HEK293 (cell line): ENCODE results near the gene CMIP.

Source experiments
- CTCF ChIA-PET: fragments of 350-600 bp; formaldehyde crosslinking; extraction: SDS; loops from one replicate; lab custom pipeline; 2021; ENCODE audit warnings: antibody characterized with exemption; lab: Yijun Ruan, JAX
- POLR2A ChIA-PET: fragments of 300-600 bp; formaldehyde crosslinking; extraction: SDS; loops from one replicate; lab custom pipeline; 2020; ENCODE audit warnings: antibody characterized with exemption, inconsistent platforms; lab: Yijun Ruan, JAX
- H3K27ac ChIP-seq: fragments of 200-500 bp; sonication (Bioruptor generic); 2 replicates; pipeline ENCODE4 v1.5.1; 2014; ENCODE audit warnings: low read depth, low read length, control low read depth, inconsistent platforms; ENCODE audit errors: extremely low read depth
- H3K36me3 ChIP-seq, 2 experiments: fragments of 200-500 bp in 1 of 2; sonication (Bioruptor generic) in 1 of 2; 1 replicate in 1 of 2; 2 replicates in 1 of 2; pipeline ENCODE4 v1.5.1; 2014 to 2017; ENCODE audit warnings: inconsistent platforms in 2 of 2, low read length in 2 of 2; ENCODE audit not compliant: control insufficient read depth in 2 of 2, insufficient read depth in 1 of 2
- H3K4me1 ChIP-seq: fragments of 200-500 bp; sonication (Bioruptor generic); 2 replicates; pipeline ENCODE4 v1.5.1; 2014; ENCODE audit warnings: mild to moderate bottlenecking, low read length, inconsistent platforms; ENCODE audit not compliant: control insufficient read depth, insufficient read depth
- H3K4me3 ChIP-seq: 2 replicates; pipeline ENCODE4 v1.5.1; 2011; ENCODE audit warnings: low read depth, mild to moderate bottlenecking, control low read depth, low read length, moderate library complexity
- H3K9me3 ChIP-seq: fragments of 200-500 bp; sonication (Bioruptor generic); 2 replicates; pipeline ENCODE4 v1.5.1; 2014; ENCODE audit warnings: low read depth, low read length, inconsistent platforms; ENCODE audit not compliant: control insufficient read depth, insufficient read depth
- GFI1B ChIP-seq: fragments of 450-650 bp; formaldehyde crosslinking; IDR thresholded peaks from 2 replicates; pipeline ENCODE4 v1.5.1; 2016; ENCODE audit warnings: missing biosample characterization, missing genetic modification characterization
- GLIS1 ChIP-seq: fragments of 450-650 bp; formaldehyde crosslinking; IDR thresholded peaks from 2 replicates; pipeline ENCODE4 v1.5.1; 2016; ENCODE audit warnings: missing biosample characterization, missing genetic modification characterization
- KLF9 ChIP-seq: fragments of 450-650 bp; formaldehyde crosslinking; IDR thresholded peaks from 2 replicates; pipeline ENCODE4 v1.5.1; 2016; ENCODE audit warnings: missing biosample characterization, missing genetic modification characterization, low read depth
- SALL2 ChIP-seq: fragments of 450-650 bp; formaldehyde crosslinking; IDR thresholded peaks from 2 replicates; pipeline ENCODE4 v1.5.0; 2017; ENCODE audit warnings: missing biosample characterization, mild to moderate bottlenecking, missing genetic modification characterization, borderline replicate concordance
- WT1 ChIP-seq: fragments of 450-650 bp; formaldehyde crosslinking; IDR thresholded peaks from 2 replicates; pipeline ENCODE4 v1.5.1; 2016; ENCODE audit warnings: missing biosample characterization, missing genetic modification characterization
- ZIC2 ChIP-seq: fragments of 450-650 bp; formaldehyde crosslinking; IDR thresholded peaks from 2 replicates; pipeline ENCODE4 v1.5.1; 2016; ENCODE audit warnings: missing biosample characterization, missing genetic modification characterization
- ZNF155 ChIP-seq: fragments of 450-650 bp; formaldehyde crosslinking; IDR thresholded peaks from 2 replicates; pipeline ENCODE4 v1.5.1; 2016; ENCODE audit warnings: missing biosample characterization, missing genetic modification characterization
- ZNF174 ChIP-seq: fragments of 450-650 bp; formaldehyde crosslinking; IDR thresholded peaks from 2 replicates; pipeline ENCODE4 v1.5.0; 2017; ENCODE audit warnings: missing biosample characterization, mild to moderate bottlenecking, missing genetic modification characterization
- ZNF223 ChIP-seq: fragments of 450-650 bp; formaldehyde crosslinking; IDR thresholded peaks from 2 replicates; pipeline ENCODE4 v1.5.1; 2016; ENCODE audit warnings: missing biosample characterization, missing genetic modification characterization
- ZNF311 ChIP-seq: fragments of 450-650 bp; formaldehyde crosslinking; IDR thresholded peaks from 2 replicates; pipeline ENCODE4 v1.5.1; 2017; ENCODE audit warnings: missing biosample characterization, missing genetic modification characterization, borderline replicate concordance
- ZNF341 ChIP-seq: fragments of 450-650 bp; formaldehyde crosslinking; IDR thresholded peaks from 2 replicates; pipeline ENCODE4; 2016; ENCODE audit warnings: low read depth, missing biosample characterization, missing genetic modification characterization
- ZNF404 ChIP-seq: fragments of 450-650 bp; formaldehyde crosslinking; IDR thresholded peaks from 2 replicates; pipeline ENCODE4 v1.5.1; 2017; ENCODE audit warnings: missing biosample characterization, missing genetic modification characterization
- ZNF426 ChIP-seq: fragments of 450-650 bp; formaldehyde crosslinking; IDR thresholded peaks from 2 replicates; pipeline ENCODE4 v1.5.1; 2017; ENCODE audit warnings: missing biosample characterization, missing genetic modification characterization, mild to moderate bottlenecking, inconsistent platforms, moderate library complexity
- ZNF473 ChIP-seq: fragments of 450-650 bp; formaldehyde crosslinking; IDR thresholded peaks from 2 replicates; pipeline ENCODE4 v1.5.1; 2017; ENCODE audit warnings: missing biosample characterization, missing genetic modification characterization
- ZNF514 ChIP-seq: fragments of 450-650 bp; formaldehyde crosslinking; IDR thresholded peaks from 2 replicates; pipeline ENCODE4 v1.5.1; 2016; ENCODE audit warnings: missing biosample characterization, missing genetic modification characterization
- ZNF521 ChIP-seq: fragments of 450-650 bp; formaldehyde crosslinking; IDR thresholded peaks from 2 replicates; pipeline ENCODE4 v1.5.1; 2017; ENCODE audit warnings: missing biosample characterization, mild to moderate bottlenecking, missing genetic modification characterization
- ZNF530 ChIP-seq: fragments of 450-650 bp; formaldehyde crosslinking; IDR thresholded peaks from 2 replicates; pipeline ENCODE4 v1.5.1; 2016; ENCODE audit warnings: low read depth, missing biosample characterization, missing genetic modification characterization
- ZNF544 ChIP-seq: fragments of 450-650 bp; formaldehyde crosslinking; IDR thresholded peaks from 2 replicates; pipeline ENCODE4 v1.5.0; 2017; ENCODE audit warnings: missing biosample characterization, missing genetic modification characterization
- ZNF777 ChIP-seq: fragments of 450-650 bp; formaldehyde crosslinking; IDR thresholded peaks from 2 replicates; pipeline ENCODE4 v1.5.1; 2017; ENCODE audit warnings: missing biosample characterization, missing genetic modification characterization, borderline replicate concordance
- ZNF837 ChIP-seq: fragments of 450-650 bp; formaldehyde crosslinking; IDR thresholded peaks from 2 replicates; pipeline ENCODE4 v1.5.1; 2016; ENCODE audit warnings: missing biosample characterization, missing genetic modification characterization
- ZSCAN16 ChIP-seq: fragments of 450-650 bp; formaldehyde crosslinking; IDR thresholded peaks from 2 replicates; pipeline ENCODE4 v1.5.1; 2016; ENCODE audit warnings: missing biosample characterization, missing genetic modification characterization
- TF ChIP-seq, protein P1 (sequence below): fragments of 450-650 bp; formaldehyde crosslinking; IDR thresholded peaks from 2 replicates; pipeline ENCODE4 v1.5.1; 2016; ENCODE audit warnings: missing biosample characterization, missing genetic modification characterization
- TF ChIP-seq, protein P2 (sequence below): fragments of 450-650 bp; formaldehyde crosslinking; IDR thresholded peaks from 2 replicates; pipeline ENCODE4 v1.5.1; 2017; ENCODE audit warnings: missing biosample characterization, mild to moderate bottlenecking, missing genetic modification characterization, moderate library complexity
- TF ChIP-seq, protein P3 (sequence below): fragments of 450-650 bp; formaldehyde crosslinking; IDR thresholded peaks from 2 replicates; pipeline ENCODE4 v1.5.1; 2016; ENCODE audit warnings: missing biosample characterization, missing genetic modification characterization, borderline replicate concordance
- TF ChIP-seq, protein P4 (sequence below): fragments of 450-650 bp; formaldehyde crosslinking; optimal IDR thresholded peaks from 2 replicates; pipeline ENCODE3; 2016; ENCODE audit warnings: missing biosample characterization, mild to moderate bottlenecking, missing genetic modification characterization

The CMIP gene

DNA sequence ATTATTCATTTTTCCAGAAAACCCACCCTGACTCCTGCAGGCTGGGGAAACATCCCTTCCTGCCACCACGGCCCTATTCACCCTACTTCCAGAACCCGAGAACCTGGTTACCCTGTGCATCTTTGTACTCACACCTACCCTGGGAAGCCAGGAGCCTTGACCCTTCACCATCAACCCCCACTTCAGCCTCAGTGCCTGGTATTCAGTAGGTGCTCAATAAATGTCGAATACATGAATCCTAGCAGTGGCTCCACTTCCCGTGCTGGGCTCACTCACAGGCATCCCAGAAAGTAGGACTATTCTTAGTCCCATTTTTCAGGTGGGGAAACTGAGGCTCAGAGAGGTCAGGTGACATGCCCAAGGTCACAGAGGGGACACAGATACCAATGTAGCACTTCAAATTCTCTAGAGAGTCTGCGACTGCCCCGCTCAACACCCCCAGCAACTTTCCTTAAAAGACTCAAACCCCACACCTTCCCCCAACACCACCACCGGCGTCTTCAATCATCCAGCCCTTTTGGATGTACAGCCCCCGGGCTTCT, 36.1 kb upstream of the CMIP start (continued):
- TF ChIP-seq, protein P1, sequence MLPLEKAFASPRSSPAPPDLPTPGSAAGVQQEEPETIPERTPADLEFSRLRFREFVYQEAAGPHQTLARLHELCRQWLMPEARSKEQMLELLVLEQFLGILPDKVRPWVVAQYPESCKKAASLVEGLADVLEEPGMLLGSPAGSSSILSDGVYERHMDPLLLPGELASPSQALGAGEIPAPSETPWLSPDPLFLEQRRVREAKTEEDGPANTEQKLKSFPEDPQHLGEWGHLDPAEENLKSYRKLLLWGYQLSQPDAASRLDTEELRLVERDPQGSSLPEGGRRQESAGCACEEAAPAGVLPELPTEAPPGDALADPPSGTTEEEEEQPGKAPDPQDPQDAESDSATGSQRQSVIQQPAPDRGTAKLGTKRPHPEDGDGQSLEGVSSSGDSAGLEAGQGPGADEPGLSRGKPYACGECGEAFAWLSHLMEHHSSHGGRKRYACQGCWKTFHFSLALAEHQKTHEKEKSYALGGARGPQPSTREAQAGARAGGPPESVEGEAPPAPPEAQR (tag by site-specific recombination), result no peak
- TF ChIP-seq ZNF174 (tag by site-specific recombination), result no peak
- no peak for TF ChIP-seq ZNF223
- no peak for TF ChIP-seq ZIC2 (tag by site-specific recombination)
- no peak for TF ChIP-seq ZNF426 (tag by site-specific recombination)
- no peak for TF ChIP-seq ZNF404 (tag by site-specific recombination)
- no peak for TF ChIP-seq ZNF521 (tag by site-specific recombination)
- TF ChIP-seq ZNF514 (tag by site-specific recombination), result no peak
- TF ChIP-seq ZNF473 (tag by site-specific recombination), result no peak
- TF ChIP-seq ZNF544 (tag by site-specific recombination), result no peak
- TF ChIP-seq ZNF837 (tag by site-specific recombination), result no peak
- TF ChIP-seq GLIS1 (tag by site-specific recombination), result no peak
- no peak for TF ChIP-seq ZNF777

DNA sequence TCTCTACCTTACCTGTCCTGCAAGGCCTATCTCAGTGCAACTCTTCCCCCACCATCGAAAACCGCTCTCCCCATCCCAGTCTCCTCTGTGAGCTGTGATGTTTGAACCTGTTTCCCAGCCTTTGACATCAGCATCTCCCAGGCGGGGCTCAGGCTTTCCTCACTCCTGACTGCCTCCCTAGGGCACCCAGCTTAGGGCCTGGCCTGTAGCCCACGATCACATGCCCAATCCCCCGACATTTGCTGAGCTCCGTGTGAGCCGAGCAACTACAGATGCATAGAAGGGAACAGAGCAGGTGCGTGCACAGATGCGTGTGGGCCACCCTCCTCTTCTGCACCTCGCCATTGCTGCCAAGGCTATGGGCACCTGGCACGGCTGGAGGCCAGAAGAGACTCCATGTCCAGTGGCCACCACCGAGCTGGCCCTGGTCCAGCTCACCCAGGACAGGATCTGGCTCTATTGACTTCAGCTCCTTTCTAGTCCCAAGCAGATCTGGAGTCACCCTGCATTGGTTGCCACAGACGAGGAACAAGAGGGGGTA, 35.5 kb upstream of the CMIP start:
- no peaks in the 10 kb centered on the region for H3K36me3 ChIP-seq
- TF ChIP-seq WT1, result no peak
- no peak for TF ChIP-seq ZNF341 (tag by site-specific recombination)
- no peak for TF ChIP-seq ZNF155 (tag by site-specific recombination)
- no peak for TF ChIP-seq ZNF174 (tag by site-specific recombination)
- no peak for TF ChIP-seq ZNF530 (tag by site-specific recombination)
- H3K27ac ChIP-seq, result no peak overlapping the region
- H3K4me1 ChIP-seq, result no peaks in the 10 kb centered on the region; the same call in 1 of the 2 replicates
- no peak overlapping the region for H3K4me3 ChIP-seq
- POLR2A ChIA-PET, result no interaction called here
- no peaks in the 10 kb centered on the region for H3K9me3 ChIP-seq
- CTCF ChIA-PET, result interaction anchor here (0.7 to 0.8 kb wide), 3 partner anchors 31 to 373 kb away, joined by 3 read pairs; partner anchors contain the start of gene ATMIN

DNA sequence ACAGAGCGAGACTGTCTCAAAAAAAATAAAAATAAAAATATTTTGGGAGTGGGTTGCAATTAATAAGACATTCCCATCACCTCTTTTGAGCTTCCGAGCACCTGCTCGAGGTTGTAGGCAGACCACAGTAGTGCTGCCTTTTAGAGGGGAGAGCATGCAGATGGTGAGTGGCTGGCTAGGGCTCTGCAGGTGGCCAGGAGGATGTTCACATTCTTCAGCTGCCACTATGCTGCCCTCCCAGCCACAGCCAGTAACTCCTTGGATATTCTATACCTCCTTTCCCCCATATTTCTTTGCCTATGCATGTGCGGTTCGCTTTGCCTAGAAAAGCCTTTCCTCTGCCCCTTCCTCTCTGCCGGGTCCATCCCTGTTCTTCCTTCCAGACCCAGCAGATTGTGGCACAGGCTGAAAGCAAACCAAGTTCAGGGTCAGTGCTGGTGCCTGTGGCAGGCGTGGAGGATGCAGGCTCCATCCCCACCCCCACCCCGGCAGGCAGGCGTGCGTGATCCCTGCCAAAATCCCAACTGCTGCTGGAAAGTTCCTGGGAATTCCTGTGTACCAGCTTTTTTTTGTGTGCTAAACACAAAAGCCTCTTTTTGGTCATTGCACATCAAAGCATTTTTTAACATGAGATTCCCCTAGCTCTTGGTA, 33.8 kb upstream of the CMIP start:
- no peaks in the 10 kb centered on the region for H3K9me3 ChIP-seq
- no peak overlapping the region for H3K4me3 ChIP-seq
- H3K4me1 ChIP-seq, result no peaks in the 10 kb centered on the region
- CTCF ChIA-PET, result interaction anchor here (0.7 kb wide), 1 partner anchor 46 kb away, joined by 3 read pairs; no protein-coding TSS in a partner anchor
- H3K36me3 ChIP-seq, result no peaks in the 10 kb centered on the region
- H3K27ac ChIP-seq, result no peak overlapping the region
- POLR2A ChIA-PET, result interaction anchor here (0.7 to 1.0 kb wide), 2 partner anchors 85 to 156 kb away, joined by 4 read pairs; no protein-coding TSS in a partner anchor
- TF ChIP-seq GFI1B (tag by site-specific recombination), result no peak
- TF ChIP-seq, protein P2, sequence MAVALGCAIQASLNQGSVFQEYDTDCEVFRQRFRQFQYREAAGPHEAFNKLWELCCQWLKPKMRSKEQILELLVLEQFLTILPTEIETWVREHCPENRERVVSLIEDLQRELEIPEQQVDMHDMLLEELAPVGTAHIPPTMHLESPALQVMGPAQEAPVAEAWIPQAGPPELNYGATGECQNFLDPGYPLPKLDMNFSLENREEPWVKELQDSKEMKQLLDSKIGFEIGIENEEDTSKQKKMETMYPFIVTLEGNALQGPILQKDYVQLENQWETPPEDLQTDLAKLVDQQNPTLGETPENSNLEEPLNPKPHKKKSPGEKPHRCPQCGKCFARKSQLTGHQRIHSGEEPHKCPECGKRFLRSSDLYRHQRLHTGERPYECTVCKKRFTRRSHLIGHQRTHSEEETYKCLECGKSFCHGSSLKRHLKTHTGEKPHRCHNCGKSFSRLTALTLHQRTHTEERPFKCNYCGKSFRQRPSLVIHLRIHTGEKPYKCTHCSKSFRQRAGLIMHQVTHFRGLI (tag by site-specific recombination), result no peak
- no peak for TF ChIP-seq SALL2 (tag by site-specific recombination)
- TF ChIP-seq ZSCAN16 (tag by site-specific recombination), result no peak
- TF ChIP-seq, protein P3, sequence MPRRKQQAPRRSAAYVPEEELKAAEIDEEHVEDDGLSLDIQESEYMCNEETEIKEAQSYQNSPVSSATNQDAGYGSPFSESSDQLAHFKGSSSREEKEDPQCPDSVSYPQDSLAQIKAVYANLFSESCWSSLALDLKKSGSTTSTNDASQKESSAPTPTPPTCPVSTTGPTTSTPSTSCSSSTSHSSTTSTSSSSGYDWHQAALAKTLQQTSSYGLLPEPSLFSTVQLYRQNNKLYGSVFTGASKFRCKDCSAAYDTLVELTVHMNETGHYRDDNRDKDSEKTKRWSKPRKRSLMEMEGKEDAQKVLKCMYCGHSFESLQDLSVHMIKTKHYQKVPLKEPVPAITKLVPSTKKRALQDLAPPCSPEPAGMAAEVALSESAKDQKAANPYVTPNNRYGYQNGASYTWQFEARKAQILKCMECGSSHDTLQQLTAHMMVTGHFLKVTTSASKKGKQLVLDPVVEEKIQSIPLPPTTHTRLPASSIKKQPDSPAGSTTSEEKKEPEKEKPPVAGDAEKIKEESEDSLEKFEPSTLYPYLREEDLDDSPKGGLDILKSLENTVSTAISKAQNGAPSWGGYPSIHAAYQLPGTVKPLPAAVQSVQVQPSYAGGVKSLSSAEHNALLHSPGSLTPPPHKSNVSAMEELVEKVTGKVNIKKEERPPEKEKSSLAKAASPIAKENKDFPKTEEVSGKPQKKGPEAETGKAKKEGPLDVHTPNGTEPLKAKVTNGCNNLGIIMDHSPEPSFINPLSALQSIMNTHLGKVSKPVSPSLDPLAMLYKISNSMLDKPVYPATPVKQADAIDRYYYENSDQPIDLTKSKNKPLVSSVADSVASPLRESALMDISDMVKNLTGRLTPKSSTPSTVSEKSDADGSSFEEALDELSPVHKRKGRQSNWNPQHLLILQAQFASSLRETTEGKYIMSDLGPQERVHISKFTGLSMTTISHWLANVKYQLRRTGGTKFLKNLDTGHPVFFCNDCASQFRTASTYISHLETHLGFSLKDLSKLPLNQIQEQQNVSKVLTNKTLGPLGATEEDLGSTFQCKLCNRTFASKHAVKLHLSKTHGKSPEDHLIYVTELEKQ (tag by site-specific recombination), result no peak
- TF ChIP-seq, protein P4, sequence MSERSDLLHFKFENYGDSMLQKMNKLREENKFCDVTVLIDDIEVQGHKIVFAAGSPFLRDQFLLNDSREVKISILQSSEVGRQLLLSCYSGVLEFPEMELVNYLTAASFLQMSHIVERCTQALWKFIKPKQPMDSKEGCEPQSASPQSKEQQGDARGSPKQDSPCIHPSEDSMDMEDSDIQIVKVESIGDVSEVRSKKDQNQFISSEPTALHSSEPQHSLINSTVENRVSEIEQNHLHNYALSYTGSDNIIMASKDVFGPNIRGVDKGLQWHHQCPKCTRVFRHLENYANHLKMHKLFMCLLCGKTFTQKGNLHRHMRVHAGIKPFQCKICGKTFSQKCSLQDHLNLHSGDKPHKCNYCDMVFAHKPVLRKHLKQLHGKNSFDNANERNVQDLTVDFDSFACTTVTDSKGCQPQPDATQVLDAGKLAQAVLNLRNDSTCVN (tag by site-specific recombination), result no peak
- no peak for TF ChIP-seq ZNF311 (tag by site-specific recombination)
- no peak for TF ChIP-seq KLF9
